Natural killer cell (primary cell): Measurements from ENCODE around the gene C20orf144. TPM values are rescaled to one million over a fixed set of nuclear protein-coding genes. Genes with fewer than 3 reads are reported as not detected.

Source experiments
- ATAC-seq, 3 donors: fragments of 150-1000 bp in 2 of 3; fragments of 200-7000 bp in 1 of 3; cut with Tn5 transposase; 1 replicate in 1 of 3; 2 replicates in 2 of 3; pipeline ENCODE4 v1.10.0; 2021; ENCODE audit warnings: mild to moderate bottlenecking in 2 of 3, moderate library complexity in 2 of 3
- DNase-seq, 2 donors: peaks; one replicate each; pipeline versions ENCODE4 v3.0.0 to v3.0.0-alpha.2; 2013 to 2021; ENCODE audit warnings: mixed read lengths in 1 of 2
- H3K27ac ChIP-seq: one replicate; pipeline ENCODE4 v1.5.1; 2013; ENCODE audit warnings: mild to moderate bottlenecking, low read length
- H3K27me3 ChIP-seq: one replicate; pipeline ENCODE4 v1.6.1; 2013; ENCODE audit warnings: low read length; ENCODE audit not compliant: control insufficient read depth, insufficient read depth
- H3K36me3 ChIP-seq: one replicate; pipeline ENCODE4 v1.6.1; 2013; ENCODE audit warnings: low read length; ENCODE audit not compliant: control insufficient read depth, insufficient read depth
- H3K4me1 ChIP-seq: one replicate; pipeline ENCODE4 v1.6.1; 2013; ENCODE audit warnings: low read length; ENCODE audit not compliant: control insufficient read depth, insufficient read depth
- H3K4me3 ChIP-seq: one replicate; pipeline ENCODE4 v1.5.1; 2013; ENCODE audit warnings: low read length
- H3K9me3 ChIP-seq: one replicate; pipeline ENCODE4 v1.6.1; 2013; ENCODE audit warnings: low read length; ENCODE audit not compliant: control insufficient read depth, insufficient read depth
- H3K27ac Mint-ChIP-seq, 2 donors: one replicate each; pipeline ENCODE4 v1.8.0; 2022; ENCODE audit warnings: mild to moderate bottlenecking in 2 of 2, mixed read lengths in 2 of 2, moderate library complexity in 1 of 2
- H3K27me3 Mint-ChIP-seq, 2 donors: one replicate each; pipeline ENCODE4 v1.8.0; 2022; ENCODE audit warnings: low read depth in 2 of 2, mixed read lengths in 2 of 2
- H3K36me3 Mint-ChIP-seq: one replicate; pipeline ENCODE4 v1.8.0; 2022; ENCODE audit warnings: mixed read lengths
- H3K4me1 Mint-ChIP-seq, 2 donors: one replicate each; pipeline ENCODE4 v1.8.0; 2022; ENCODE audit warnings: mixed read lengths in 2 of 2
- H3K4me3 Mint-ChIP-seq: one replicate; pipeline ENCODE4 v1.8.0; 2022; ENCODE audit warnings: mild to moderate bottlenecking, moderate library complexity, mixed read lengths
- H3K9me3 Mint-ChIP-seq, 2 donors: one replicate each; pipeline ENCODE4 v1.8.0; 2022; ENCODE audit warnings: mixed read lengths in 2 of 2
- WGBS: methylation state at CpG from one replicate; pipeline ENCODE4 v1.1.7; 2013; ENCODE audit warnings: missing lambda C conversion rate; ENCODE audit not compliant: insufficient coverage; 5-methylcytosine and 5-hydroxymethylcytosine counted together
- intact Hi-C: fragments of 100-400 bp; cut with micrococcal nuclease; formaldehyde crosslinking; loops from one replicate; pipeline ENCODE4 v1.14.2; 2022
- total RNA-seq, 4 donors: library from RNA; stranded (reverse); fragments of 120-200 nt in 1 of 4; gene quantifications; one replicate each; pipeline versions ENCODE4 v1.2.3 to v1.2.4, GENCODE V29; 2013 to 2022
- TF ChIP-seq, protein P1 (sequence below): fragments of 200-600 bp; IDR thresholded peaks from one replicate; pipeline ENCODE4 v1.8.0; 2022; ENCODE audit warnings: antibody characterized with exemption

The C20orf144 gene
- total RNA-seq, 3 donors from 2014 or later (not counting 1 experiment from before 2014, with no cell fraction given) = 0.25 to 0.41 (median 0.33) TPM

DNA sequence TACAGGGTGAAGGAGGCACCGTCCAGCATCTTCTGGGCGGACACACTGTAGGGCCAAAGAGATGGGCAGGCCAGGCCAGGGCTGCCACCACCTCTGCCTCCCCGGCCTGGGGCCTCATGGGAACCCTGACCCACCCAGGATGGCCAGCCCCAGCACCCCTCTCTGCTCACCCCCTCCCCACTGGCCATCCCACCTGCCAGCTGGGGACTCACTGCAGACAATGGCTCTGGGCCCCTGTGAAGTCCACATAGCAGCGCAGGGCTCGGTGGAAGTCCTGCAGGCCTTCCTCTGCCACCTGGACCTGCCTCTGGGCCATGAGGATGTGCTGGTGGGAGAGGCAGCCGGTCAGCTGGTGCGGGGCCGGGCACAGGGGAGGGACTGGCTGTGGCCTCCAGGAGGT lies 3.6 kb upstream of the C20orf144 start:
- H3K36me3 ChIP-seq = no peaks in the 10 kb centered on the region
- intact Hi-C loops = no loop called here
- no peak overlapping the region for H3K4me3 Mint-ChIP-seq
- DNase-seq = no peak
- TF ChIP-seq, protein P1, sequence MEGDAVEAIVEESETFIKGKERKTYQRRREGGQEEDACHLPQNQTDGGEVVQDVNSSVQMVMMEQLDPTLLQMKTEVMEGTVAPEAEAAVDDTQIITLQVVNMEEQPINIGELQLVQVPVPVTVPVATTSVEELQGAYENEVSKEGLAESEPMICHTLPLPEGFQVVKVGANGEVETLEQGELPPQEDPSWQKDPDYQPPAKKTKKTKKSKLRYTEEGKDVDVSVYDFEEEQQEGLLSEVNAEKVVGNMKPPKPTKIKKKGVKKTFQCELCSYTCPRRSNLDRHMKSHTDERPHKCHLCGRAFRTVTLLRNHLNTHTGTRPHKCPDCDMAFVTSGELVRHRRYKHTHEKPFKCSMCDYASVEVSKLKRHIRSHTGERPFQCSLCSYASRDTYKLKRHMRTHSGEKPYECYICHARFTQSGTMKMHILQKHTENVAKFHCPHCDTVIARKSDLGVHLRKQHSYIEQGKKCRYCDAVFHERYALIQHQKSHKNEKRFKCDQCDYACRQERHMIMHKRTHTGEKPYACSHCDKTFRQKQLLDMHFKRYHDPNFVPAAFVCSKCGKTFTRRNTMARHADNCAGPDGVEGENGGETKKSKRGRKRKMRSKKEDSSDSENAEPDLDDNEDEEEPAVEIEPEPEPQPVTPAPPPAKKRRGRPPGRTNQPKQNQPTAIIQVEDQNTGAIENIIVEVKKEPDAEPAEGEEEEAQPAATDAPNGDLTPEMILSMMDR = no peak
- ATAC-seq = no peak
- no peaks in the 10 kb centered on the region for H3K27me3 Mint-ChIP-seq
- H3K4me1 ChIP-seq = peaks cover 14% of the 10 kb centered on the region
- whole genome bisulfite sequencing = 96% methylated on average over 8 of the region's 8 CpGs
- H3K27ac Mint-ChIP-seq = no peak overlapping the region
- H3K9me3 ChIP-seq = no peaks in the 10 kb centered on the region
- no peaks in the 10 kb centered on the region for H3K36me3 Mint-ChIP-seq
- no peak overlapping the region for H3K4me3 ChIP-seq
- no peaks in the 10 kb centered on the region for H3K27me3 ChIP-seq
- no peak overlapping the region for H3K27ac ChIP-seq
- peaks cover 8 to 9% of the 10 kb centered on the region in 2 donors for H3K4me1 Mint-ChIP-seq
- no peaks in the 10 kb centered on the region for H3K9me3 Mint-ChIP-seq

DNA sequence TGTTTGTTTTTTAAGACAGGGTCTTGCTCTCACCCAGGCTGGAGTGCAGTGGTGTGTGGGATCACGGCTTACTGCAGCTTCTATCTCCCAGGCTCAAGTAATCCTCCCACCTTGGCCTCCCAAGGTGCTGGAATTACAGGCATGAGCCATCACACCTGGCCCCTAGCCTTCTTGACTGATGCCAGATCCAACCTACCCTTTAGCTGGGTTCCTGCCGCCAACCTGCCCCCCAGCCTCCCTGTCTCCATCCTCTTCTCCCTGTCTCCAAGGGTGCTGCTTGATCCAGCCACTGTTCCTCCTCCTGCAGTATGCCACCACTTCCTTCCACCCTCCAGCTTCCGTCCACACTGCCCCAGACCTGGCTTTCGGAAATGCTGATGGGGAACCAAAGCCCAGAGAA lies 3.2 kb upstream of the C20orf144 start:
- TF ChIP-seq, protein P1 = no peak
- no peak overlapping the region for H3K27ac ChIP-seq
- Mint-ChIP-seq H3K4me1 (peaks cover 8% of the 10 kb centered on the region in 2 donors), H3K27ac (no peak overlapping the region), H3K27me3 (no peaks in the 10 kb centered on the region), H3K36me3 (no peaks in the 10 kb centered on the region), H3K4me3 (no peak overlapping the region), H3K9me3 (no peaks in the 10 kb centered on the region)
- ATAC-seq = no peak
- no peaks in the 10 kb centered on the region for H3K27me3 ChIP-seq
- H3K4me1 ChIP-seq = peaks cover 16% of the 10 kb centered on the region
- intact Hi-C loops = no loop called here
- DNase-seq = no peak
- WGBS = 91% methylated on average over 4 of the region's 4 CpGs
- H3K36me3 ChIP-seq = no peaks in the 10 kb centered on the region
- H3K9me3 ChIP-seq = no peaks in the 10 kb centered on the region
- H3K4me3 ChIP-seq = no peak overlapping the region

DNA sequence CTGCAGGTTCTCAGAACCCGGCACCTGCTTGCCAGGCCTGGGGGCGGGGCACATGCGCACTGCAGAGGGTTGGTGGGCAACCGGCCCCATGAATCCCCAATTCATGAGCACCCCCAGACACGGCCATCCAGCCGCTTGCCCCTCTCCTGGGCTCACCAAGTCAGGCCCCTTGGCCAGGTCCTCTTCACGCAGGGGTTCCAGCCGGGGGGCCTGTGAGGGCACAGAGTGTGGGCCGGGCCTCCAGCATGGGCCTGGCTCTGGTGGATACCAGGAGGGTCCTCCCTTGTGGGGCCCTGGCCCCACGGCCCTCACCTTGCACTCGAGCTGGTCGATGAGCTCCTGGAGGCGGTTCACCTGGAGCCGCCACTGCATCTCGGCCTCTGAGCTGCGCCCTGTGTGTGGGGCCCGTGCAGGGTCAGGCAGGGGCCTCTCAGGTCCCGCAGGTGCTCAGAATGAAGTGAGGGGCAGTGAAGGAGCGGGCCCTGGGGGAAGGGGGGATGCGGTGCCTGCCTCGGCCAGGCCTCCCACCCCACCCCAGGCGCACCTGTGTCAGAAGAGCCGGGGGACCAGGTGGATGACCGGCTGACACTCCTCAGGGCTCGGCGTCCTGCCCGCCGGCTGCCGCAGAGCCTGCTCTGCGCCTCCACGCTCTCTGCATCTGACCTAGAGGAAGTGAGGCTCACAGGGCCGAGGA lies 2.6 kb upstream of the C20orf144 start:
- no peak overlapping the region for H3K27ac ChIP-seq
- H3K36me3 Mint-ChIP-seq = no peaks in the 10 kb centered on the region
- TF ChIP-seq, protein P1 = no peak
- 95% methylated on average over 32 of the region's 32 CpGs for WGBS
- H3K4me3 ChIP-seq = no peak overlapping the region
- no peaks in the 10 kb centered on the region for H3K27me3 Mint-ChIP-seq
- H3K4me1 Mint-ChIP-seq = peaks cover 13% of the 10 kb centered on the region in 2 donors
- H3K27me3 ChIP-seq = no peaks in the 10 kb centered on the region
- DNase-seq (no peak), ATAC-seq (no peak)
- no peak overlapping the region for H3K27ac Mint-ChIP-seq
- intact Hi-C loops = no loop called here
- no peak overlapping the region for H3K4me3 Mint-ChIP-seq
- H3K4me1 ChIP-seq = peaks cover 21% of the 10 kb centered on the region
- no peaks in the 10 kb centered on the region for H3K9me3 ChIP-seq
- H3K9me3 Mint-ChIP-seq = no peaks in the 10 kb centered on the region
- H3K36me3 ChIP-seq = no peaks in the 10 kb centered on the region
